Parathyroid adenoma (tissue), 2 donors: Measurements from ENCODE around the gene LMBR1.

Experiments used
- H2AFZ ChIP-seq: fragments of 300-600 bp; sonication (generic); one replicate; pipeline ENCODE4 v1.7.0; 2017; ENCODE audit warnings: antibody characterized with exemption, mild to moderate bottlenecking
- H3K27ac ChIP-seq: fragments of 300-600 bp; sonication (generic); one replicate; pipeline ENCODE4 v1.7.0; 2017
- H3K27me3 ChIP-seq: fragments of 300-600 bp; sonication (generic); one replicate; pipeline ENCODE4 v1.7.0; 2017; ENCODE audit warnings: low read length; ENCODE audit not compliant: control insufficient read depth, insufficient read depth
- H3K36me3 ChIP-seq: fragments of 300-600 bp; sonication (generic); one replicate; pipeline ENCODE4 v1.7.0; 2017; ENCODE audit warnings: low read length; ENCODE audit not compliant: control insufficient read depth, insufficient read depth
- H3K4me1 ChIP-seq: fragments of 300-600 bp; sonication (generic); one replicate; pipeline ENCODE4 v1.7.0; 2017; ENCODE audit warnings: control low read depth
- H3K4me2 ChIP-seq: fragments of 300-600 bp; sonication (generic); one replicate; pipeline ENCODE4 v1.7.0; 2017; ENCODE audit warnings: low read length
- H3K4me3 ChIP-seq: fragments of 300-600 bp; sonication (generic); one replicate; pipeline ENCODE4 v1.7.0; 2017; ENCODE audit warnings: low read depth, low read length
- H3K79me2 ChIP-seq: fragments of 300-600 bp; sonication (generic); one replicate; pipeline ENCODE4 v1.7.0; 2017; ENCODE audit warnings: control low read depth
- H3K9ac ChIP-seq: fragments of 300-600 bp; sonication (generic); one replicate; pipeline ENCODE4 v1.7.0; 2017; ENCODE audit warnings: mild to moderate bottlenecking
- H3K9me3 ChIP-seq: fragments of 300-600 bp; sonication (generic); one replicate; pipeline ENCODE4 v1.7.0; 2017; ENCODE audit warnings: low read length; ENCODE audit not compliant: control insufficient read depth
- TF ChIP-seq, protein P1 (sequence below): fragments of 300-600 bp; sonication (generic); IDR thresholded peaks from one replicate; pipeline ENCODE4 v1.7.0; 2017; ENCODE audit warnings: antibody characterized with exemption, mild to moderate bottlenecking
- donor health status: primary hyperparathyroidism.

LMBR1 gene

DNA sequence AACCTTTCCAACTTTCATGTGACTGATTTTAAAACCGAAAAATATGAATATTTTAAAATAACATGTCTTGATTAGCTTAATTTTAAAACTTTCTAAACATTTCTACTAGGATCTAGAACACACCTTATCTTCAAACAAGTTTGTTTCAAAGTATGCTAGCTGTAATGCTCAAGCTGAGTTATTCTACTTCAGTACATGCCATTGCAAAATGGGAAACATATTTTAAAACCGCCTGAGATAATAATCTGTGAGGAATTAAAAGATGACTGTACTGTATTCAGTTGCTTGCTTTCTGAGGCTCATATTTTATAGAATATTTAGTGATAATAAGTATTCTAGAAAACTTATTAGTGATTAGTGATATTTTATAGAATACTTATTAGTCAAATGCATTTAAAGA, 99.6 kb downstream of the LMBR1 start:
- H2AFZ ChIP-seq = no peak overlapping the region
- H3K36me3 ChIP-seq = no peaks in the 10 kb centered on the region
- H3K9ac ChIP-seq = no peak overlapping the region
- H3K4me2 ChIP-seq = no peak overlapping the region
- H3K4me3 ChIP-seq = no peak overlapping the region
- no peaks in the 10 kb centered on the region for H3K27me3 ChIP-seq
- no peak overlapping the region for H3K27ac ChIP-seq
- H3K4me1 ChIP-seq = no peaks in the 10 kb centered on the region
- H3K79me2 ChIP-seq = no peaks in the 10 kb centered on the region
- TF ChIP-seq, protein P1, sequence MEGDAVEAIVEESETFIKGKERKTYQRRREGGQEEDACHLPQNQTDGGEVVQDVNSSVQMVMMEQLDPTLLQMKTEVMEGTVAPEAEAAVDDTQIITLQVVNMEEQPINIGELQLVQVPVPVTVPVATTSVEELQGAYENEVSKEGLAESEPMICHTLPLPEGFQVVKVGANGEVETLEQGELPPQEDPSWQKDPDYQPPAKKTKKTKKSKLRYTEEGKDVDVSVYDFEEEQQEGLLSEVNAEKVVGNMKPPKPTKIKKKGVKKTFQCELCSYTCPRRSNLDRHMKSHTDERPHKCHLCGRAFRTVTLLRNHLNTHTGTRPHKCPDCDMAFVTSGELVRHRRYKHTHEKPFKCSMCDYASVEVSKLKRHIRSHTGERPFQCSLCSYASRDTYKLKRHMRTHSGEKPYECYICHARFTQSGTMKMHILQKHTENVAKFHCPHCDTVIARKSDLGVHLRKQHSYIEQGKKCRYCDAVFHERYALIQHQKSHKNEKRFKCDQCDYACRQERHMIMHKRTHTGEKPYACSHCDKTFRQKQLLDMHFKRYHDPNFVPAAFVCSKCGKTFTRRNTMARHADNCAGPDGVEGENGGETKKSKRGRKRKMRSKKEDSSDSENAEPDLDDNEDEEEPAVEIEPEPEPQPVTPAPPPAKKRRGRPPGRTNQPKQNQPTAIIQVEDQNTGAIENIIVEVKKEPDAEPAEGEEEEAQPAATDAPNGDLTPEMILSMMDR = no peak
- no peaks in the 10 kb centered on the region for H3K9me3 ChIP-seq

DNA sequence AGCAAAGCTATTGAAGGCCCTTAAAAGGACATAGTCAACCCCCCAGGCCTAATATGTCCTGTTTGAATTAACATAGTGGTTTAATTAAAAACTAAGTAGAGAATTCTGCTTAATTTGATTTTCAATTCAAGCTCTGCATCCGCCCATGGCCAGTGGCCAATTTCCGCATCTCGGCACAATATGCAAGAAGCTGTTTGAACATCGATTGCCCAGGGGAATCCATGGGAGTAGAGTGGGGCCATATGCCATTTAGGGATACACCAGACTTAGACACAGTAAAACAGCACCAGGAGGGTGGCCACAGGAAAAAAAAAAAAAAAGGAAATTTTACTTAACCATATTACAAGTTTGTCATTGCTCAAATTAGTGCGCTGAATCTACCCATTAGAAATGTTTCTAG, 100.4 kb downstream of the LMBR1 start:
- Histone ChIP-seq H3K4me3 (no peak overlapping the region), H3K9ac (no peak overlapping the region), H3K4me2 (no peak overlapping the region), H3K27ac (no peak overlapping the region), H3K4me1 (no peaks in the 10 kb centered on the region), H3K36me3 (no peaks in the 10 kb centered on the region), H3K27me3 (no peaks in the 10 kb centered on the region), H3K9me3 (no peaks in the 10 kb centered on the region), H3K79me2 (no peaks in the 10 kb centered on the region), H2AFZ (no peak overlapping the region)
- TF ChIP-seq, protein P1 = no peak

DNA sequence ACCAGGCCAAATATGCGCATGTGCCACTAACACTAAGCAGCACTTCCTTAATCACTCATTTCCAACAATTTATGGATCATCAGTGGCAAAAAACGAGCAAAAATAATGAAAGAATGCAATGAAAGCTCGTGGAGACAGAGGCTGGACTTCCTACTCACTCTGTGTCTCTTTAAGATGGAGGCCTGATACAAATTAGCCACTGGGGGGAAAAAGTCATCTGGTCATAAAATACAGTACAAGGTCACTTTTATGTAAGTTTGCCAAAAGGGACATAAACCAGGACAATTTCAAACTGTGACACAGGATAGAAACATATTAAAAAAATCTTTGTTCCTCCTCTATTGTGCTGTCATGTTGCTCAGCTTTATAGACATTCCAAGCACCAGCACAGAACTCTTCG, 101.7 kb downstream of the LMBR1 start:
- no peaks in the 10 kb centered on the region for H3K27me3 ChIP-seq
- no peak overlapping the region for H3K27ac ChIP-seq
- no peaks in the 10 kb centered on the region for H3K9me3 ChIP-seq
- no peak overlapping the region for H3K4me3 ChIP-seq
- no peaks in the 10 kb centered on the region for H3K36me3 ChIP-seq
- H3K79me2 ChIP-seq = no peaks in the 10 kb centered on the region
- no peak overlapping the region for H3K4me2 ChIP-seq
- no peak overlapping the region for H2AFZ ChIP-seq
- no peaks in the 10 kb centered on the region for H3K4me1 ChIP-seq
- TF ChIP-seq, protein P1 = no peak
- H3K9ac ChIP-seq = no peak overlapping the region

DNA sequence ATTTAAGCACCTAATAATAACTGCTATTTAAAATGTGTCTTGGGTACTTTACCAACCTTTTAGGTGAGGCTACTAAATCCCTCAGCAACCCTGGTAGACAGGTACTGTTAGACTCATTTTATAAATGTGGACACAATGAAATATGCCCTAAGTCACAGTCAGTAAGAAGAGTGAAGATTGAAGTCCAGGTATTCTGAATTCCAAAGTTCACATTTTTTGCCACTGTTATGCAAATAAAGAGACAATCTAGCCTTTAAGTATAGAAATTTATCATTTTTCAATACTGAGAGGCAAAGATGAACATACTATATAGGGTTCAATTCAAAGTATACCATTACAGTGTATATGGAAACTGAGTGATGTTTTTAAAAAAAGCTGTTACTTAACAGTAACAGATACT, 102.7 kb downstream of the LMBR1 start:
- no peak overlapping the region for H3K27ac ChIP-seq
- H2AFZ ChIP-seq = no peak overlapping the region
- H3K9me3 ChIP-seq = no peaks in the 10 kb centered on the region
- no peaks in the 10 kb centered on the region for H3K79me2 ChIP-seq
- no peak overlapping the region for H3K9ac ChIP-seq
- TF ChIP-seq, protein P1 = no peak
- H3K4me1 ChIP-seq = no peaks in the 10 kb centered on the region
- H3K36me3 ChIP-seq = no peaks in the 10 kb centered on the region
- H3K4me3 ChIP-seq = no peak overlapping the region
- no peaks in the 10 kb centered on the region for H3K27me3 ChIP-seq
- no peak overlapping the region for H3K4me2 ChIP-seq

DNA sequence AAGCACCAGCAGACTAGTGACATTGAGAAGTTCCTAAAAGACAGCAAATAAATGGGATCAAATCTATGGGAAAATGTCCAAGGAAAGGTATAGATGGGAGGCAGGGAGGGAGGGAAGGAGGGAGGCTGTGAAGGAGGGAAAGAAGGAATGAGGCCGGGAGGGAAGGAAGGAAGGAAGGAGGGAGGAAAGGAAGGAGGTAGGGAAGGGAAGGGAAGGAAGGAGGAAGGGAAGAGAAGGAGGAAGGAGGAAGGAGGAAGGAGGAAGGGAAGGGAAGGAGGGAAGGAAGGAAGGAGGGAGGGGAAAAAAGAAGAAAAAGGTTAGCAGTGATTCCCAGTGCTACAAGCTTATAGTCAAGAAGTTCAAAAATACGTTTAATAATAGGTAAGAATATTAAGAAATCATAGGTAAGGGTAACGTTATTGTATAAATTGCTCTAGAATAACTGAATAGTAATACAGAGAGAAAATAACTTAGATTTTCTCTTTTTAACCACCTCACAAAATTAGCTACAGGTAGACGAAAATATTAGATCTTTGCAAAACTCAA, 106.9 kb downstream of the LMBR1 start:
- Histone ChIP-seq H2AFZ (no peak overlapping the region), H3K27me3 (no peaks in the 10 kb centered on the region), H3K9me3 (no peaks in the 10 kb centered on the region), H3K4me2 (no peak overlapping the region), H3K4me1 (no peaks in the 10 kb centered on the region), H3K4me3 (no peak overlapping the region), H3K9ac (no peak overlapping the region), H3K79me2 (no peaks in the 10 kb centered on the region), H3K36me3 (no peaks in the 10 kb centered on the region), H3K27ac (no peak overlapping the region)
- TF ChIP-seq, protein P1 = no peak
